K562 (cell line): ENCODE data around the gene GABRR1. TPM values are rescaled to one million over a fixed set of nuclear protein-coding genes. Genes with fewer than 3 reads are reported as not detected.
A peak's percentile ranks its signal among the peaks of the same experiment; 100 is the strongest.

Experiments used
- MAFG ChIP-seq: fragments of 450-650 bp; conservative IDR thresholded peaks from 2 replicates; pipeline ENCODE4 v1.6.1; 2016; ENCODE audit warnings: missing genetic modification characterization, missing compliant biosample characterization
- MYC ChIP-seq, 2 experiments: fragments of 250-450 bp in 1 of 2; sonication (Bioruptor Pico) in 1 of 2; IDR thresholded peaks; 2 replicates each; pipeline versions ENCODE4 v1.5.1 to v1.6.1; 2012 to 2021; ENCODE audit warnings: low read depth in 2 of 2, borderline replicate concordance in 1 of 2, improper control_type of control experiment in 1 of 2, low read length in 1 of 2, mild to moderate bottlenecking in 1 of 2, moderate library complexity in 1 of 2
- PML ChIP-seq: IDR thresholded peaks from 2 replicates; pipeline ENCODE4 v1.6.1; 2012; ENCODE audit warnings: low read length, inconsistent platforms
- POLR2G ChIP-seq: fragments of 200-400 bp; formaldehyde crosslinking; IDR thresholded peaks from 2 replicates; pipeline ENCODE4 v1.6.1; 2017; ENCODE audit warnings: low read depth, mild to moderate bottlenecking, antibody characterized with exemption, low read length, moderate library complexity
- PTBP1 ChIP-seq: fragments of 200-400 bp; formaldehyde crosslinking; IDR thresholded peaks from 2 replicates; pipeline ENCODE4 v1.6.1; 2017; ENCODE audit warnings: low read depth, low read length
- ZBTB7A ChIP-seq: IDR thresholded peaks from 2 replicates; pipeline ENCODE4 v1.6.1; 2011; ENCODE audit warnings: low read depth, mild to moderate bottlenecking, low read length, moderate library complexity, borderline replicate concordance; ENCODE audit not compliant: control insufficient read depth
- ZNF24 ChIP-seq: fragments of 450-650 bp; IDR thresholded peaks from 2 replicates; pipeline ENCODE4 v1.6.1; 2016
- ZNF253 ChIP-seq: fragments of 250-450 bp; sonication (Bioruptor Pico); conservative IDR thresholded peaks from 2 replicates; pipeline ENCODE4 v1.6.1; 2021; ENCODE audit warnings: mild to moderate bottlenecking
- ZNF274 ChIP-seq: IDR thresholded peaks from 2 replicates; pipeline ENCODE4 v1.6.1; 2011; ENCODE audit warnings: low read depth, mild to moderate bottlenecking, low read length, moderate library complexity, borderline replicate concordance
- ZNF707 ChIP-seq: fragments of 250-450 bp; sonication (Bioruptor Pico); conservative IDR thresholded peaks from 2 replicates; pipeline ENCODE4 v1.8.0; 2022; ENCODE audit warnings: inconsistent platforms, mild to moderate bottlenecking, moderate library complexity
- ZNF75A ChIP-seq: fragments of 450-650 bp; formaldehyde crosslinking; IDR thresholded peaks from 2 replicates; pipeline ENCODE4 v1.4.0; 2020; ENCODE audit warnings: mild to moderate bottlenecking
- polyA plus RNA-seq, 8 experiments: library from polyadenylated mRNA; depleted of rRNA in 4 of 8; stranded (reverse) in 5 of 8; unstranded in 3 of 8; fragments of >200 nt; fragmentation: Nextera tagmentation in 2 of 8; fragmentation: Illumina TruSeq in 1 of 8; extraction: Ambion mirVana in 2 of 8; extraction: Trizol in 1 of 8; gene quantifications; 2 replicates each; pipeline versions ENCODE4 v1.2.1 to v1.2.3, GENCODE V29; 2011 to 2014; ENCODE audit warnings: inconsistent platforms in 1 of 8, missing spikeins in 1 of 8
- total RNA-seq, 7 experiments: library from RNA; depleted of rRNA in 6 of 7; stranded (reverse); fragments of >200 nt in 6 of 7; fragmentation: Illumina TruSeq in 2 of 7; extraction: Trizol in 2 of 7; gene quantifications; 2 replicates each; pipeline versions ENCODE4 v1.2.1 to v1.2.3, GENCODE V29; 2011 to 2021; ENCODE audit warnings: low replicate concordance in 1 of 7
- TF ChIP-seq, protein P1 (sequence below): fragments of 450-650 bp; IDR thresholded peaks from 2 replicates; pipeline ENCODE4 v1.6.1; 2017; ENCODE audit warnings: antibody characterized with exemption, mild to moderate bottlenecking
- TF ChIP-seq, protein P2 (sequence below): sonication (generic); formaldehyde crosslinking; IDR thresholded peaks from 2 replicates; pipeline ENCODE4 v1.9.0; 2022; ENCODE audit warnings: mild to moderate bottlenecking, missing genetic modification reagents
- TF ChIP-seq, protein P3 (sequence below): fragments of 450-650 bp; IDR thresholded peaks from 2 replicates; pipeline ENCODE4 v1.6.1; 2017; ENCODE audit warnings: antibody characterized with exemption

GABRR1 gene
- total and polyA plus RNA-seq, 9 of the 15 experiments (the other 6 are each of a cell fraction or from before 2014, with no cell fraction given), result not detected

GRCh38 chr6:89145956-89146717 is 71.0 kb downstream of the GABRR1 start, which contains the start of gene PM20D2 (continued):
- peak; percentile 28; the same call in 1 of the 2 replicates for TF ChIP-seq ZBTB7A
- no peak for TF ChIP-seq PTBP1
- peak; percentile 29; the same call in 1 of the 2 replicates for TF ChIP-seq MYC (IDR thresholded peaks at IDR 0.05; ENCODE audit: low read depth, low read length)
- TF ChIP-seq MYC (CRISPR knock-in tag; IDR thresholded peaks at IDR 0.05; ENCODE audit: borderline replicate concordance, low read depth), result no peak
- TF ChIP-seq, protein P1, sequence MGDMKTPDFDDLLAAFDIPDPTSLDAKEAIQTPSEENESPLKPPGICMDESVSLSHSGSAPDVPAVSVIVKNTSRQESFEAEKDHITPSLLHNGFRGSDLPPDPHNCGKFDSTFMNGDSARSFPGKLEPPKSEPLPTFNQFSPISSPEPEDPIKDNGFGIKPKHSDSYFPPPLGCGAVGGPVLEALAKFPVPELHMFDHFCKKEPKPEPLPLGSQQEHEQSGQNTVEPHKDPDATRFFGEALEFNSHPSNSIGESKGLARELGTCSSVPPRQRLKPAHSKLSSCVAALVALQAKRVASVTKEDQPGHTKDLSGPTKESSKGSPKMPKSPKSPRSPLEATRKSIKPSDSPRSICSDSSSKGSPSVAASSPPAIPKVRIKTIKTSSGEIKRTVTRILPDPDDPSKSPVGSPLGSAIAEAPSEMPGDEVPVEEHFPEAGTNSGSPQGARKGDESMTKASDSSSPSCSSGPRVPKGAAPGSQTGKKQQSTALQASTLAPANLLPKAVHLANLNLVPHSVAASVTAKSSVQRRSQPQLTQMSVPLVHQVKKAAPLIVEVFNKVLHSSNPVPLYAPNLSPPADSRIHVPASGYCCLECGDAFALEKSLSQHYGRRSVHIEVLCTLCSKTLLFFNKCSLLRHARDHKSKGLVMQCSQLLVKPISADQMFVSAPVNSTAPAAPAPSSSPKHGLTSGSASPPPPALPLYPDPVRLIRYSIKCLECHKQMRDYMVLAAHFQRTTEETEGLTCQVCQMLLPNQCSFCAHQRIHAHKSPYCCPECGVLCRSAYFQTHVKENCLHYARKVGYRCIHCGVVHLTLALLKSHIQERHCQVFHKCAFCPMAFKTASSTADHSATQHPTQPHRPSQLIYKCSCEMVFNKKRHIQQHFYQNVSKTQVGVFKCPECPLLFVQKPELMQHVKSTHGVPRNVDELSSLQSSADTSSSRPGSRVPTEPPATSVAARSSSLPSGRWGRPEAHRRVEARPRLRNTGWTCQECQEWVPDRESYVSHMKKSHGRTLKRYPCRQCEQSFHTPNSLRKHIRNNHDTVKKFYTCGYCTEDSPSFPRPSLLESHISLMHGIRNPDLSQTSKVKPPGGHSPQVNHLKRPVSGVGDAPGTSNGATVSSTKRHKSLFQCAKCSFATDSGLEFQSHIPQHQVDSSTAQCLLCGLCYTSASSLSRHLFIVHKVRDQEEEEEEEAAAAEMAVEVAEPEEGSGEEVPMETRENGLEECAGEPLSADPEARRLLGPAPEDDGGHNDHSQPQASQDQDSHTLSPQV, result 0 out of 2 replicates have a peak, but pooled peaks have one; percentile 23
- TF ChIP-seq ZNF274, result no peak
- TF ChIP-seq ZNF253 (CRISPR knock-in tag), result no peak
- no peak for TF ChIP-seq PML
- TF ChIP-seq, protein P2, sequence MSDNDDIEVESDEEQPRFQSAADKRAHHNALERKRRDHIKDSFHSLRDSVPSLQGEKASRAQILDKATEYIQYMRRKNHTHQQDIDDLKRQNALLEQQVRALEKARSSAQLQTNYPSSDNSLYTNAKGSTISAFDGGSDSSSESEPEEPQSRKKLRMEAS (CRISPR knock-in tag), result peak; percentile 33; the same call in 1 of the 2 replicates
- no peak for TF ChIP-seq ZNF24
- TF ChIP-seq MAFG (tag), result no peak
- TF ChIP-seq, protein P3, sequence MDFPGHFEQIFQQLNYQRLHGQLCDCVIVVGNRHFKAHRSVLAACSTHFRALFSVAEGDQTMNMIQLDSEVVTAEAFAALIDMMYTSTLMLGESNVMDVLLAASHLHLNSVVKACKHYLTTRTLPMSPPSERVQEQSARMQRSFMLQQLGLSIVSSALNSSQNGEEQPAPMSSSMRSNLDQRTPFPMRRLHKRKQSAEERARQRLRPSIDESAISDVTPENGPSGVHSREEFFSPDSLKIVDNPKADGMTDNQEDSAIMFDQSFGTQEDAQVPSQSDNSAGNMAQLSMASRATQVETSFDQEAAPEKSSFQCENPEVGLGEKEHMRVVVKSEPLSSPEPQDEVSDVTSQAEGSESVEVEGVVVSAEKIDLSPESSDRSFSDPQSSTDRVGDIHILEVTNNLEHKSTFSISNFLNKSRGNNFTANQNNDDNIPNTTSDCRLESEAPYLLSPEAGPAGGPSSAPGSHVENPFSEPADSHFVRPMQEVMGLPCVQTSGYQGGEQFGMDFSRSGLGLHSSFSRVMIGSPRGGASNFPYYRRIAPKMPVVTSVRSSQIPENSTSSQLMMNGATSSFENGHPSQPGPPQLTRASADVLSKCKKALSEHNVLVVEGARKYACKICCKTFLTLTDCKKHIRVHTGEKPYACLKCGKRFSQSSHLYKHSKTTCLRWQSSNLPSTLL, result no peak
- TF ChIP-seq ZNF707 (CRISPR knock-in tag), result no peak
- TF ChIP-seq POLR2G, result peak; percentile 61
- no peak for TF ChIP-seq ZNF75A (CRISPR knock-in tag)
